ENCODE data around the gene SPTSSA. TPM values are rescaled to one million over a fixed set of nuclear protein-coding genes. Genes with fewer than 3 reads are reported as not detected.
"Not testable (repeated sequence)": the region's sequence is repeated elsewhere in the genome, so short reads cannot be mapped to it uniquely, and the experiment has no call there.

SPTSSA gene
- total RNA-seq, 4 donors from 2014 or later: 18.6 to 31.5 (median 28.1) TPM

- Histone ChIP-seq H3K36me3 (no peaks in the 10 kb centered on the region), H3K27me3 (no peaks in the 10 kb centered on the region), H3K9me3 (no peaks in the 10 kb centered on the region), H3K4me1 (no peaks in the 10 kb centered on the region), H3K27ac (no peak overlapping the region), H3K4me3 (no peak overlapping the region)
- 92% methylated on average over 4 of the region's 4 CpGs for WGBS
- DNase-seq (ENCODE audit: low spot score in 2 of 2): peak in 1 of 2 donors; percentile 11
- no peak for TF ChIP-seq POLR2A (IDR thresholded peaks at IDR 0.05)
- no peak for TF ChIP-seq POLR2AphosphoS5 (IDR thresholded peaks at IDR 0.05)
- TF ChIP-seq, protein P1, sequence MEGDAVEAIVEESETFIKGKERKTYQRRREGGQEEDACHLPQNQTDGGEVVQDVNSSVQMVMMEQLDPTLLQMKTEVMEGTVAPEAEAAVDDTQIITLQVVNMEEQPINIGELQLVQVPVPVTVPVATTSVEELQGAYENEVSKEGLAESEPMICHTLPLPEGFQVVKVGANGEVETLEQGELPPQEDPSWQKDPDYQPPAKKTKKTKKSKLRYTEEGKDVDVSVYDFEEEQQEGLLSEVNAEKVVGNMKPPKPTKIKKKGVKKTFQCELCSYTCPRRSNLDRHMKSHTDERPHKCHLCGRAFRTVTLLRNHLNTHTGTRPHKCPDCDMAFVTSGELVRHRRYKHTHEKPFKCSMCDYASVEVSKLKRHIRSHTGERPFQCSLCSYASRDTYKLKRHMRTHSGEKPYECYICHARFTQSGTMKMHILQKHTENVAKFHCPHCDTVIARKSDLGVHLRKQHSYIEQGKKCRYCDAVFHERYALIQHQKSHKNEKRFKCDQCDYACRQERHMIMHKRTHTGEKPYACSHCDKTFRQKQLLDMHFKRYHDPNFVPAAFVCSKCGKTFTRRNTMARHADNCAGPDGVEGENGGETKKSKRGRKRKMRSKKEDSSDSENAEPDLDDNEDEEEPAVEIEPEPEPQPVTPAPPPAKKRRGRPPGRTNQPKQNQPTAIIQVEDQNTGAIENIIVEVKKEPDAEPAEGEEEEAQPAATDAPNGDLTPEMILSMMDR (IDR thresholded peaks at IDR 0.05): no peak
- TF ChIP-seq EP300 (IDR thresholded peaks at IDR 0.05): no peak
These were observed 17.7 kb upstream of the SPTSSA start for GRCh38 chr14:34479694-34480093.

DNA sequence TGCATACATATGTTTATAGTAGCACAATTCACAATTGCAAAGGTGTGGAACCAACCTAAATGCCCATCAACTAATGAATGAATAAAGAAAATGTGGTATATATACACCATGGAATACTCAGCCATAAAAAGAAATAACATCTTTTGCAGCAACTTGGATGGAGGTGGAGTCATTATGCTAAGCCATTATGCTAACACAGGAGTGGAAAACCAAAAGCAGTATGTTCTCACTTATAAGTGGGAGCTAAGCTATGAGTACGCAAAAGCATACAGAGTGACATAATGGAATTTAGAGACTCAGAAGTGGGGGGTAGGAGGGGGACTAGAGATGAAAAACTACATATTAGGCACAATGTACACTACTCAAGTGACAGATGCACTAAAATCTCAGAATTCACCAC is 16.2 kb upstream of the SPTSSA start:
- WGBS: 90% methylated on average over 1 of the region's 1 CpG
- H3K27ac ChIP-seq: no peak overlapping the region
- H3K36me3 ChIP-seq: no peaks in the 10 kb centered on the region
- H3K4me1 ChIP-seq: no peaks in the 10 kb centered on the region
- no peak for TF ChIP-seq POLR2A (IDR thresholded peaks at IDR 0.05)
- no peak for TF ChIP-seq EP300 (IDR thresholded peaks at IDR 0.05)
- no peak for TF ChIP-seq POLR2AphosphoS5 (IDR thresholded peaks at IDR 0.05)
- H3K9me3 ChIP-seq: no peaks in the 10 kb centered on the region
- no peak for DNase-seq (ENCODE audit: low spot score in 2 of 2)
- no peaks in the 10 kb centered on the region for H3K27me3 ChIP-seq
- H3K4me3 ChIP-seq: no peak overlapping the region

DNA sequence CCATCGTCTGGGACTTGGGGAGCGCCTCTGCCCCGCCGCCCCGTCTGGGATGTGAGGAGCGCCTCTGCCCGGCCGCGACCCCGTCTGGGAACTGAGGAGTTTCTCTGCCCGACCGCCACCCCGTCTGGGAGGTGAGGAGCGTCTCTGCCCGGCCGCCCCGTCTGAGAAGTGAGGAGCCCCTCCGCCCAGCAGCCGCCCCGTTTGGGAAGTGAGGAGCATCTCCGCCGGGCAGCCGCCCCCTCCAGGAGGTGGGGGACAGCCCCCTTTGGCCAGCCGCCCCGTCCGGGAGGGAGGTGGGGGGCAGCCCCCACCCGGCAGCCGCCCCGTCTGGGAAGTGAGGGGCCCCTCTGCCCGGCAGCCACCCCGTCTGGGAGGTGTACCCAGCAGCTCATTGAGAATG is 14.0 kb upstream of the SPTSSA start:
- not testable (repeated sequence) for H3K4me3 ChIP-seq, H3K9me3 ChIP-seq, H3K36me3 ChIP-seq, H3K27ac ChIP-seq, H3K27me3 ChIP-seq, H3K4me1 ChIP-seq
- DNase-seq (ENCODE audit: low spot score in 2 of 2): peak in 1 of 2 donors; percentile 65
- no CpG with 5 or more reads among the region's 31 CpGs for WGBS

DNA sequence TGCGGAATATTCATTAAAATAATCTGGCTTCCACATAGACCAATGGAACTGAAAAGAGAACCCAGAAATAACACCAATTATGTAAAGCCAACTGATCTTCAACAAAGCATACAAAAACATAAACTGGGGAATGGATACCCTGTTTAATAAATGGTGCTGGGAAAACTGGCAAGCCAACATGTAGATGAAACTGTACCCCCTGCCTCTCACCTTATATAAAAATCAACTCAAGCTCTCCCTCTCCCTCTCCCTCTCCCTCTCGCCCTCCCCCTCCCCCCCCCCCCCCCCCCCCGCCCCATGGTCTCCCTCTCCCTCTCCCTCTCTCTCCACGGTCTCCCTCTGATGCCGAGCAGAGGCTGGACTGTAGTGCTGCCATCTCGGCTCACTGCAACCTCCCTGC is 13.1 kb upstream of the SPTSSA start:
- TF ChIP-seq EP300 (IDR thresholded peaks at IDR 0.05) (no peak), POLR2A (IDR thresholded peaks at IDR 0.05) (no peak)
- TF ChIP-seq, protein P1 (IDR thresholded peaks at IDR 0.05): no peak
- no peaks in the 10 kb centered on the region for H3K27me3 ChIP-seq
- DNase-seq (ENCODE audit: low spot score in 2 of 2): no peak
- no peaks in the 10 kb centered on the region for H3K36me3 ChIP-seq
- 91% methylated on average over 4 of the region's 6 CpGs for WGBS
- no peaks in the 10 kb centered on the region for H3K4me1 ChIP-seq
- no peaks in the 10 kb centered on the region for H3K9me3 ChIP-seq
- no peak overlapping the region for H3K27ac ChIP-seq
- H3K4me3 ChIP-seq: no peak overlapping the region

GRCh38 chr14:34474187-34474679 is 12.2 kb upstream of the SPTSSA start:
- TF ChIP-seq EP300 (IDR thresholded peaks at IDR 0.05) (no peak), POLR2AphosphoS5 (IDR thresholded peaks at IDR 0.05) (no peak), POLR2A (IDR thresholded peaks at IDR 0.05) (no peak)
- TF ChIP-seq, protein P1 (IDR thresholded peaks at IDR 0.05): no peak
- Histone ChIP-seq H3K4me1 (no peaks in the 10 kb centered on the region), H3K27me3 (no peaks in the 10 kb centered on the region), H3K9me3 (no peaks in the 10 kb centered on the region), H3K4me3 (no peak overlapping the region), H3K36me3 (no peaks in the 10 kb centered on the region), H3K27ac (no peak overlapping the region)
- DNase-seq (ENCODE audit: low spot score in 2 of 2): no peak
- 73% methylated on average over 2 of the region's 2 CpGs for WGBS

DNA sequence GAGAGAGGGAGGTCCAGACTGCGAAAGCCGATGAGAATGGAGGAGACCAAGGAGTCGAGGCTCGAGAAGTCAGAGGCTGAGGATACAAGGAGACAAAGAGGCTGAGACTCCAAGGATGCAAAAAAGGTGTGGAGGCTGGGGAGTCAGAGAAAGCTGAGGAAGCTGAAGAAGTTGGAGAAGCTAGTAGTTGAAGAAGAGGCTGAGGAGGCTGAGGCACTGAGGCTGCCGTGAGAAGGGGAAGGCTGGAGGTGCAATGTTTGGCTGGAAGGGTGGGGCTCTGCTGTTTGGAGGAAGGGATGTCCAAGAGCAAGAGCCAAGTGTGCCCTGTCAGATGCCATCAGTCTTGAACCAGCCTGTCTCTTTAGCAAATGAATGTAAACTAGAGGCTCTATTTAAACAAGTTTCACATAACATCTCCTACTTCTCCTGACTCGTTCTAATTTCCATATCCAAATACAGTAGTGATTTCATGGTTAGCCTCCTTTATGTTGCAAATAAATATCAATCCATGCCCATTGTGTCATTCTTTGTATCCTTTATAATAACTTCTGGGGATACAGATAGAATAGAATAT is 10.8 kb upstream of the SPTSSA start:
- H3K4me3 ChIP-seq: no peak overlapping the region
- no peaks in the 10 kb centered on the region for H3K27me3 ChIP-seq
- 78% methylated on average over 6 of the region's 6 CpGs for WGBS
- DNase-seq (ENCODE audit: low spot score in 2 of 2): no peak
- H3K36me3 ChIP-seq: no peaks in the 10 kb centered on the region
- no peak for TF ChIP-seq POLR2A (IDR thresholded peaks at IDR 0.05)
- TF ChIP-seq, protein P1 (IDR thresholded peaks at IDR 0.05): no peak
- no peak for TF ChIP-seq POLR2AphosphoS5 (IDR thresholded peaks at IDR 0.05)
- TF ChIP-seq EP300 (IDR thresholded peaks at IDR 0.05): no peak
- no peaks in the 10 kb centered on the region for H3K9me3 ChIP-seq
- no peak overlapping the region for H3K27ac ChIP-seq
- H3K4me1 ChIP-seq: no peaks in the 10 kb centered on the region

All from suprapubic skin (tissue), 4 donors.